ENCODE results near the gene NR4A3. TPM values are rescaled to one million over a fixed set of nuclear protein-coding genes. Genes with fewer than 3 reads are reported as not detected.

The NR4A3 gene
- total and polyA plus RNA-seq, 2 experiments from 2014 or later = 0.10 to 0.17 TPM

GRCh38 chr9:99807956-99808355, 13.7 kb upstream of the NR4A3 start (continued):
- TF ChIP-seq ZNF462 (CRISPR knock-in tag; IDR thresholded peaks at IDR 0.05) = no peak
- TF ChIP-seq STAT1 (IDR thresholded peaks at IDR 0.05; ENCODE audit: unreplicated experiment) = no peak
- TF ChIP-seq REST (IDR thresholded peaks at IDR 0.05; ENCODE audit: unreplicated experiment) = no peak
- TF ChIP-seq POLR2AphosphoS5 (IDR thresholded peaks at IDR 0.05; ENCODE audit: low read depth) = no peak

- no peaks in the 10 kb centered on the region for H3F3A ChIP-seq (replicated peaks; ENCODE audit: low read depth)
- TF ChIP-seq NANOG (IDR thresholded peaks at IDR 0.05; ENCODE audit: borderline replicate concordance) = no peak
- no peak for TF ChIP-seq REST (IDR thresholded peaks at IDR 0.05; ENCODE audit: unreplicated experiment)
- TF ChIP-seq EZH2 (IDR thresholded peaks at IDR 0.05; ENCODE audit: low read depth, unreplicated experiment) = no peak
- TF ChIP-seq POLR2AphosphoS5 (IDR thresholded peaks at IDR 0.05; ENCODE audit: low read depth) = no peak
- no peak for TF ChIP-seq JUNB (IDR thresholded peaks at IDR 0.05; ENCODE audit: unreplicated experiment)
- TF ChIP-seq ETS1 (IDR thresholded peaks at IDR 0.05) = no peak
These were observed 13.2 kb upstream of the NR4A3 start for GRCh38 chr9:99808454-99808853.

More at GRCh38 chr9:99808454-99808853, 13.2 kb upstream of the NR4A3 start:
- Histone ChIP-seq H3K9me2 (ENCODE audit: insufficient read depth) (no peaks in the 10 kb centered on the region), H2AFZ (no peak overlapping the region), H3K4me3 (no peak overlapping the region), H3K27me3 (ENCODE audit: insufficient read depth) (no peaks in the 10 kb centered on the region), H3K4me2 (no peak overlapping the region), H3K4me1 (ENCODE audit: insufficient read depth) (peaks cover 34% of the 10 kb centered on the region), H3K27ac (ENCODE audit: low read depth) (no peak overlapping the region), H3K36me3 (ENCODE audit: insufficient read depth) (no peaks in the 10 kb centered on the region), H3K79me2 (replicated peaks; ENCODE audit: insufficient read depth) (peaks cover 57% of the 10 kb centered on the region), H4K20me1 (replicated peaks; ENCODE audit: insufficient read depth) (no peaks in the 10 kb centered on the region)
- no peak overlapping the region for H3K27ac Mint-ChIP-seq
- no peak for DNase-seq (ENCODE audit: low spot score)
- no peaks in the 10 kb centered on the region; the same call in 2 of the 3 replicates for H3K36me3 Mint-ChIP-seq (ENCODE audit: low read depth)
- H3K27me3 Mint-ChIP-seq (ENCODE audit: insufficient read depth, low read depth, poor library complexity) = no peaks in the 10 kb centered on the region
- no peak overlapping the region for H3K4me3 Mint-ChIP-seq
- H3K4me1 Mint-ChIP-seq = peaks cover 44% of the 10 kb centered on the region
- no peak for ATAC-seq
- no peaks in the 10 kb centered on the region for H3K9me3 Mint-ChIP-seq

Measured in GM23338 (cell line).